ENCODE results near the gene RSF1.

DNA sequence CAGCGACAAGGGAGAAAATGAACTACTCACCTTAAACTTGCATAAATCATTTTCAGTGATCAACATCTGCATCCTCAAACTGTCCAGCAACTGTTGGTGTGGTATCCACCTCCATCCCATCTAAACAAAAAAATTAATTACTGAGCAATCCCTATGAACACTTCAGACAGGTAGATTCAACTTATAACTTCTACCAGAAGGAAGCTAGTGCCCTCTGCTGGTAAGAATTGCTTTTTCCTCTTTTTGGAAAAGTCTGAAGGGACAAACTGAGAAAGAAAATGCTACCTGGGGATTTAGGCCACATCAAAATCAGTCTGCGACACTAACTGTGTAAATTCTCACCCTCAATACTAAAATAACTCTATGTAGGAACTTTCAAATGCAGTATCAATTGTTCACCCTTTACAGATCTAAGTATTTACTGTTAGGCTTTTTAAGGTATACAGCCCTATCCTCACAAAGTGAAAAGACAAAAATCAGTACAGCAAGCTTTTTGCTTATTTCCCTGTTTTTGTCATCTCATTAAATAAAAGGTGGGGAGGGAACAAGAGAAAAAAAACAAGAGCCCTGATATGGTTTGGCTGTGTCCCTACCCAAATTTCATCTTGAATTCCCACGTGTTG lies 200.8 kb downstream of the RSF1 start:
- TF ChIP-seq, protein P1, sequence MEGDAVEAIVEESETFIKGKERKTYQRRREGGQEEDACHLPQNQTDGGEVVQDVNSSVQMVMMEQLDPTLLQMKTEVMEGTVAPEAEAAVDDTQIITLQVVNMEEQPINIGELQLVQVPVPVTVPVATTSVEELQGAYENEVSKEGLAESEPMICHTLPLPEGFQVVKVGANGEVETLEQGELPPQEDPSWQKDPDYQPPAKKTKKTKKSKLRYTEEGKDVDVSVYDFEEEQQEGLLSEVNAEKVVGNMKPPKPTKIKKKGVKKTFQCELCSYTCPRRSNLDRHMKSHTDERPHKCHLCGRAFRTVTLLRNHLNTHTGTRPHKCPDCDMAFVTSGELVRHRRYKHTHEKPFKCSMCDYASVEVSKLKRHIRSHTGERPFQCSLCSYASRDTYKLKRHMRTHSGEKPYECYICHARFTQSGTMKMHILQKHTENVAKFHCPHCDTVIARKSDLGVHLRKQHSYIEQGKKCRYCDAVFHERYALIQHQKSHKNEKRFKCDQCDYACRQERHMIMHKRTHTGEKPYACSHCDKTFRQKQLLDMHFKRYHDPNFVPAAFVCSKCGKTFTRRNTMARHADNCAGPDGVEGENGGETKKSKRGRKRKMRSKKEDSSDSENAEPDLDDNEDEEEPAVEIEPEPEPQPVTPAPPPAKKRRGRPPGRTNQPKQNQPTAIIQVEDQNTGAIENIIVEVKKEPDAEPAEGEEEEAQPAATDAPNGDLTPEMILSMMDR (IDR thresholded peaks at IDR 0.05) = peak; percentile 49 to 74 (median 68)
- no peak for TF ChIP-seq POLR2A (IDR thresholded peaks at IDR 0.05)
- TF ChIP-seq POLR2AphosphoS5 (IDR thresholded peaks at IDR 0.05) = peak; percentile 9
